PC-9 (cell line): ENCODE data around the gene FLVCR1. TPM values are rescaled to one million over a fixed set of nuclear protein-coding genes. Genes with fewer than 3 reads are reported as not detected.

Source experiments
- BruUV-seq: library from RNA; stranded (reverse); fragments of 400-500 nt; replicated peaks from 2 replicates; lab custom pipeline; 2021; lab: Mats Ljungman, UMichigan
- CTCF ChIA-PET: fragments of 300-600 bp; sonication (Branson Sonifier 250); formaldehyde crosslinking; loops from one replicate; lab custom pipeline; 2022; ENCODE audit warnings: antibody characterized with exemption; lab: Charles Lee
- POLR2A ChIA-PET: fragments of 300-600 bp; sonication (Branson Sonifier 250); formaldehyde crosslinking; loops from one replicate; lab custom pipeline; 2022; ENCODE audit warnings: antibody characterized with exemption; ENCODE audit not compliant: unreplicated experiment; lab: Charles Lee
- DNase-seq, 2 experiments: peaks; one replicate each; pipeline versions ENCODE4 v3.0.0 to v3.0.0-alpha.2; 2015 to 2022; ENCODE audit warnings: mixed read lengths in 1 of 2
- H2AFZ ChIP-seq: fragments of 200-600 bp; sonication (generic); 2 replicates; pipeline ENCODE4 v1.8.1; 2017; ENCODE audit warnings: antibody characterized with exemption
- H3F3A ChIP-seq: fragments of 200-600 bp; sonication (generic); 2 replicates; pipeline ENCODE4 v1.8.1; 2017; ENCODE audit warnings: antibody characterized with exemption, mild to moderate bottlenecking, low read depth; ENCODE audit not compliant: insufficient read depth
- H3K27ac ChIP-seq: fragments of 200-600 bp; sonication (generic); 2 replicates; pipeline ENCODE4 v1.6.1; 2016; ENCODE audit warnings: mixed run types
- H3K27me3 ChIP-seq: fragments of 200-600 bp; sonication (generic); 2 replicates; pipeline ENCODE4 v1.6.1; 2016; ENCODE audit warnings: low read depth, mixed run types; ENCODE audit not compliant: insufficient read depth
- H3K36me3 ChIP-seq: fragments of 200-600 bp; sonication (generic); 2 replicates; pipeline ENCODE4 v1.6.1; 2016; ENCODE audit warnings: low read depth, mixed run types
- H3K4me1 ChIP-seq: fragments of 200-600 bp; sonication (generic); replicated peaks from 2 replicates; pipeline ENCODE4 v1.6.1; 2016; ENCODE audit warnings: mixed run types; ENCODE audit not compliant: insufficient read depth
- H3K4me2 ChIP-seq: fragments of 200-600 bp; sonication (generic); 2 replicates; pipeline ENCODE4 v1.6.1; 2017; ENCODE audit warnings: mixed run types
- H3K4me3 ChIP-seq: fragments of 200-600 bp; sonication (generic); 2 replicates; pipeline ENCODE4 v1.6.1; 2016; ENCODE audit warnings: mixed run types
- H3K79me2 ChIP-seq: fragments of 200-600 bp; sonication (generic); 2 replicates; pipeline ENCODE4 v1.6.1; 2017; ENCODE audit warnings: low read depth, mixed run types
- H3K9me2 ChIP-seq: fragments of 200-600 bp; sonication (generic); 2 replicates; pipeline ENCODE4 v1.8.1; 2017; ENCODE audit warnings: mild to moderate bottlenecking; ENCODE audit not compliant: insufficient read depth
- H3K9me3 ChIP-seq: fragments of 200-600 bp; sonication (generic); 2 replicates; pipeline ENCODE4 v1.8.1; 2016; ENCODE audit warnings: low read depth; ENCODE audit not compliant: insufficient read depth
- H4K20me1 ChIP-seq: fragments of 200-600 bp; sonication (generic); 2 replicates; pipeline ENCODE4 v1.8.1; 2017; ENCODE audit not compliant: insufficient read depth
- EZH2 ChIP-seq: fragments of 200-600 bp; sonication (generic); IDR thresholded peaks from 2 replicates; pipeline ENCODE4 v1.8.0; 2017; ENCODE audit warnings: antibody characterized with exemption, low read depth
- intact Hi-C: fragments of 100-400 bp; cut with micrococcal nuclease; formaldehyde crosslinking; loops from one replicate; pipeline ENCODE4 v1.10.0; 2022; ENCODE audit not compliant: unreplicated experiment
- total RNA-seq: library from RNA; stranded (reverse); gene quantifications from 2 replicates; pipeline ENCODE4 v1.2.3, GENCODE V29; 2021
- TF ChIP-seq, protein P1 (sequence below): fragments of 200-600 bp; sonication (generic); conservative IDR thresholded peaks from 2 replicates; pipeline ENCODE4 v1.6.1; 2017; ENCODE audit warnings: mixed run types, antibody characterized with exemption, mild to moderate bottlenecking, moderate library complexity

The FLVCR1 gene
- total RNA-seq, 1 experiment from 2014 or later, result 13.1 TPM

DNA sequence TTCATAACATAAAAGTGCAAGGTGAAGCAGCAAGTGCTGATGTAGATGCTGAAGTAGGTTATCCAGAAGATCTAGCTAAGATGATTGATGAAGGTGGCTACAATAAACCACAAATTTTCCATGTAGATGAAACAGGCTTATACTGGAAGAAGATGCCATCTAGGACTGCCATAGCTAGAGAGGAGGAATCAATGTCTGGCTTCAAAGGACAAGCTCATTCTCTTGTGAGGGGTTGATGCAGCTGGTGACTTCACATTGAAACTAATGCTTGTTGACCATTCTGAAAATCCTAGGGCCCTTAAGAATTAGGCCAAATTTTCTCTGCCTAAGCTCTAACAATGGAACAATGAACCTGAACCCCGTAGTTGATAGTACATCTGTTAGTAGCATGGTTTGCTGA lies 34.0 kb downstream of the FLVCR1 start:
- ChIA-PET CTCF (interaction anchor here (0.6 kb wide), 1 partner anchor 24 kb away, joined by 3 read pairs; no protein-coding TSS in a partner anchor), POLR2A (no interaction called here)
- H3K27ac ChIP-seq, result no peak overlapping the region
- no peaks in the 10 kb centered on the region for H3K79me2 ChIP-seq
- no peaks in the 10 kb centered on the region for H3K27me3 ChIP-seq
- intact Hi-C loops, result no loop called here
- no peaks in the 10 kb centered on the region for H4K20me1 ChIP-seq
- no peak for TF ChIP-seq EZH2
- TF ChIP-seq, protein P1, sequence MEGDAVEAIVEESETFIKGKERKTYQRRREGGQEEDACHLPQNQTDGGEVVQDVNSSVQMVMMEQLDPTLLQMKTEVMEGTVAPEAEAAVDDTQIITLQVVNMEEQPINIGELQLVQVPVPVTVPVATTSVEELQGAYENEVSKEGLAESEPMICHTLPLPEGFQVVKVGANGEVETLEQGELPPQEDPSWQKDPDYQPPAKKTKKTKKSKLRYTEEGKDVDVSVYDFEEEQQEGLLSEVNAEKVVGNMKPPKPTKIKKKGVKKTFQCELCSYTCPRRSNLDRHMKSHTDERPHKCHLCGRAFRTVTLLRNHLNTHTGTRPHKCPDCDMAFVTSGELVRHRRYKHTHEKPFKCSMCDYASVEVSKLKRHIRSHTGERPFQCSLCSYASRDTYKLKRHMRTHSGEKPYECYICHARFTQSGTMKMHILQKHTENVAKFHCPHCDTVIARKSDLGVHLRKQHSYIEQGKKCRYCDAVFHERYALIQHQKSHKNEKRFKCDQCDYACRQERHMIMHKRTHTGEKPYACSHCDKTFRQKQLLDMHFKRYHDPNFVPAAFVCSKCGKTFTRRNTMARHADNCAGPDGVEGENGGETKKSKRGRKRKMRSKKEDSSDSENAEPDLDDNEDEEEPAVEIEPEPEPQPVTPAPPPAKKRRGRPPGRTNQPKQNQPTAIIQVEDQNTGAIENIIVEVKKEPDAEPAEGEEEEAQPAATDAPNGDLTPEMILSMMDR, result no peak
- H3K4me1 ChIP-seq, result no peaks in the 10 kb centered on the region
- BruUV-seq, result no TSS peak
- no peak overlapping the region for H2AFZ ChIP-seq
- peaks cover 25% of the 10 kb centered on the region; the same call in 1 of the 2 replicates for H3K36me3 ChIP-seq
- H3K9me2 ChIP-seq, result no peaks in the 10 kb centered on the region
- no peak overlapping the region for H3K4me3 ChIP-seq
- H3K4me2 ChIP-seq, result no peak overlapping the region
- H3F3A ChIP-seq, result no peaks in the 10 kb centered on the region
- no peak for DNase-seq
- no peaks in the 10 kb centered on the region for H3K9me3 ChIP-seq

DNA sequence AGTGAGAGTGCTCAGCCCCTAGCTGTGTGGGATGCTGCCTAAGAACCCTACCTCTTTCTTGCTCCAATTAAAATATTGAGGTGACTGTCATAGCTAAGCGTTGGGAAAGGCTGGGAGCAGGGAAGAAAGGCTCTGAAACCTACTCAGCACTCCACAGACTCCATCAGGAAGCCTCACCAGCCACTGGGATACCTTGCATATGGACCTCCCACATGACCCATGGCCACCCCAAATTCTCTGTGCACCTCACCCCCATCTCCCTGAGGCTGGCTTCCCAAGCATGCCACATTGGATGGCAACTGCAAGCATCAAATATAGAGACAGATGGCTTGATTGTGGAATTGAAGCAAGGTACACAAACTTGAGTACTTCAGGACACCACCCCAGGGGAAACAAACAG lies 41.8 kb downstream of the FLVCR1 start:
- ChIA-PET POLR2A (no interaction called here), CTCF (no interaction called here)
- Histone ChIP-seq H3K9me2 (no peaks in the 10 kb centered on the region), H3K27ac (no peak overlapping the region), H3K4me2 (no peak overlapping the region), H3K4me1 (no peaks in the 10 kb centered on the region), H3K27me3 (no peaks in the 10 kb centered on the region), H2AFZ (no peak overlapping the region), H4K20me1 (no peaks in the 10 kb centered on the region), H3K79me2 (no peaks in the 10 kb centered on the region), H3F3A (no peaks in the 10 kb centered on the region), H3K36me3 (peaks cover 17% of the 10 kb centered on the region; the same call in 1 of the 2 replicates), H3K4me3 (no peak overlapping the region), H3K9me3 (peaks cover 9% of the 10 kb centered on the region; the same call in 1 of the 2 replicates)
- intact Hi-C loops, result no loop called here
- no peak for TF ChIP-seq EZH2
- TF ChIP-seq, protein P1, result no peak
- BruUV-seq, result no TSS peak
- no peak for DNase-seq

DNA sequence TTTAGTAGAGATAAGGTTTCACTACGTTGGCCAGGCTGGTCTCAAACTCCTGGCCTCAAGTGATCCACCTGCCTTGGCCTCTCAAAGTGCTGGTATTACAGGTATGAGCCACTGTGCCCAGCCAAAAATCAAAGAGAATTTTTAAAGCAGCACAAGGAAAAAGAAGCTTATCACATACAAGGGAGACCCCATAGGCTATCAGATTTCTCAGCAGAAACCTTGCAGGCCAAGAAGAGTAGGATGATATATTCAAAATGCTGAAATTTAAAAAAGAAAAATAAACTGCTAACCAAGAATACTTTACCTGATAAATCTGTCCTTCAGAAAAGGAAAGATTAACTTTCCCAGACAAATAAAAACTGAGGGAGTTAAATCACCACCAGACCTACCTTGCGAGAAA lies 43.2 kb downstream of the FLVCR1 start:
- Histone ChIP-seq H3F3A (no peaks in the 10 kb centered on the region), H3K9me3 (peaks cover 9% of the 10 kb centered on the region; the same call in 1 of the 2 replicates), H3K9me2 (no peaks in the 10 kb centered on the region), H3K4me3 (no peak overlapping the region), H3K27me3 (no peaks in the 10 kb centered on the region), H4K20me1 (no peaks in the 10 kb centered on the region), H3K4me1 (no peaks in the 10 kb centered on the region), H3K27ac (no peak overlapping the region), H3K36me3 (0 out of 2 replicates have a peak, but pooled peaks cover 8% of the 10 kb centered on the region), H2AFZ (no peak overlapping the region), H3K79me2 (no peaks in the 10 kb centered on the region), H3K4me2 (no peak overlapping the region)
- CTCF ChIA-PET, result no interaction called here
- no peak for DNase-seq
- TF ChIP-seq, protein P1, result no peak
- TF ChIP-seq EZH2, result no peak
- BruUV-seq, result no TSS peak
- intact Hi-C loops, result no loop called here
- POLR2A ChIA-PET, result no interaction called here
